Measurements from ENCODE around the gene RDH5.

RDH5 gene, protein sequence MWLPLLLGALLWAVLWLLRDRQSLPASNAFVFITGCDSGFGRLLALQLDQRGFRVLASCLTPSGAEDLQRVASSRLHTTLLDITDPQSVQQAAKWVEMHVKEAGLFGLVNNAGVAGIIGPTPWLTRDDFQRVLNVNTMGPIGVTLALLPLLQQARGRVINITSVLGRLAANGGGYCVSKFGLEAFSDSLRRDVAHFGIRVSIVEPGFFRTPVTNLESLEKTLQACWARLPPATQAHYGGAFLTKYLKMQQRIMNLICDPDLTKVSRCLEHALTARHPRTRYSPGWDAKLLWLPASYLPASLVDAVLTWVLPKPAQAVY
- total RNA-seq: 0.94 to 3.2 reads per million in 2 donors

GRCh38 chr12:55720071-55720564, at the start of gene RDH5:
Gene RDH5 (plus strand): TSS chr12:55720393. CDS start chr12:55721185, 792 bp downstream.
- DNase-seq: no peak

DNA sequence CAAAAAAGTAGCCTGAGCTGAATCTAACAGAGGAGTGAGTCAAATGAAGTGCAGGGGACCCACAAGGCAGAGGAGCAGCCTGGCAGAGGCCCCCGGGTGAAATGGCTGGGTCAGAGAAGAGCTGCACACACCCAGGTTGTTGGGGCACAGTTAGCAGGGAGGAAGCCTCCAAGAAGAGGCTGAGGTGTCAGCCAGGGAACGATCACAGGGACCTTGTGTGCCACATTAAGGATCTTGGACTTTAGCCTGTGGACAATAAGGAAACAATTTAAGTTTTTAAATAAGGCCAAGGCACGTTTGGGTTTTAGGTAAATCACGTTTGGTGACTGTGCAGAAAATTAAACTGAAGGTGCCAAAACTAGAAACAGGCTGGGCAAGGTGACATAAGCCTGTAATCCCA, 48.4 kb upstream of the RDH5 start:
- no peak for DNase-seq

DNA sequence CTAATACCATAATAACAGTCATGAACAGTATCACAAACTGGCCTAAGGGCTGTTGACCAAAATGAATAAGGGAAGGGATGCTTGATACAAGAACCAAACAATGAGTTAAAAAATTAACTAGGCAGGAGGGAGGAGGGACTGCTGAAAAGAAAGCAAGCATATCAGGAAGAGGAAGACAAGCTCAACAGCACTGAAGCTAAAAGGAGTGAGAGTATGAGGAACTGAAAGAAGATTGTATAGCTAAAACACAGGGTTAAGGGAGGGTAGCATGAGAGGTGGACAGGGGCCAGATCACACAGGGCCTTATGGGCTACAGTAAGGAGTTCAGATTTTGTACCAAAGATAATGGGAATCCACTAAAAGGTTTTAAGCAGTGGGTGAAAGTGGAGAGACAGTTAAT, 46.6 kb upstream of the RDH5 start:
- DNase-seq: no peak

- DNase-seq: no peak
Observed at GRCh38 chr12:55675666-55676065, 44.5 kb upstream of the RDH5 start.

- DNase-seq: no peak
Observed at GRCh38 chr12:55676707-55677106, 43.5 kb upstream of the RDH5 start.

- no peak for DNase-seq
Observed at GRCh38 chr12:55679691-55680090, 40.5 kb upstream of the RDH5 start.

DNA sequence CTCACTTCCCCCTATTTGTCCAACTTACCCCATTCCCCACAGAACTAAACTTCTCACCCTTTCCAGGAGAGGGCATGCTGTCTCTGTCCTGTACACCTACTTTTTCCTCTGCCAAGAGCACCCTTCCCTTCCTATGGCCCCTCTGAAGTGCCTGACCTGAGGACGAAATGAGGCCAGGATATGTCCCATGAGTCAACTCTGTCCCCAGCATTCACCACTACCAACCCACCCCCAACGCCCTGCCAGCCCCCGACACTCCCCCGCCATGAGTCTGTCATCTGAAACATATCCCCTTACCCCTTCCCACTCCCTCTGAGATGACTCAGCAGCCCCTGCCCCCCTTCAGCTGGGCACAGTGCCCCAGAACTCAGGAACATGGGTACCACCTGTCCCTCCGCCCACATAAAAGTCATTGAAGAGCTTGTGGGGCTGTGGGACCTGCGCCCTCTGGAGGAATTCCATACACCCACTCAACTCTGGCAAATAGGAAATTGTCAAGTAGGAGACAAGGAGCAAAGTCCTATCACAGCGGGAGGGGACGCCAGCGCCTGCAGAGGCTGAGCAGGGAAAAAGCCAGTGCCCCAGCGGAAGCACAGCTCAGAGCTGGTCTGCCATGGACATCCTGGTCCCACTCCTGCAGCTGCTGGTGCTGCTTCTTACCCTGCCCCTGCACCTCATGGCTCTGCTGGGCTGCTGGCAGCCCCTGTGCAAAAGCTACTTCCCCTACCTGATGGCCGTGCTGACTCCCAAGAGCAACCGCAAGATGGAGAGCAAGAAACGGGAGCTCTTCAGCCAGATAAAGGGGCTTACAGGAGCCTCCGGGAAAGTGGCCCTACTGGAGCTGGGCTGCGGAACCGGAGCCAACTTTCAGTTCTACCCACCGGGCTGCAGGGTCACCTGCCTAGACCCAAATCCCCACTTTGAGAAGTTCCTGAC, 38.8 kb upstream of the RDH5 start:
- DNase-seq: no peak

DNA sequence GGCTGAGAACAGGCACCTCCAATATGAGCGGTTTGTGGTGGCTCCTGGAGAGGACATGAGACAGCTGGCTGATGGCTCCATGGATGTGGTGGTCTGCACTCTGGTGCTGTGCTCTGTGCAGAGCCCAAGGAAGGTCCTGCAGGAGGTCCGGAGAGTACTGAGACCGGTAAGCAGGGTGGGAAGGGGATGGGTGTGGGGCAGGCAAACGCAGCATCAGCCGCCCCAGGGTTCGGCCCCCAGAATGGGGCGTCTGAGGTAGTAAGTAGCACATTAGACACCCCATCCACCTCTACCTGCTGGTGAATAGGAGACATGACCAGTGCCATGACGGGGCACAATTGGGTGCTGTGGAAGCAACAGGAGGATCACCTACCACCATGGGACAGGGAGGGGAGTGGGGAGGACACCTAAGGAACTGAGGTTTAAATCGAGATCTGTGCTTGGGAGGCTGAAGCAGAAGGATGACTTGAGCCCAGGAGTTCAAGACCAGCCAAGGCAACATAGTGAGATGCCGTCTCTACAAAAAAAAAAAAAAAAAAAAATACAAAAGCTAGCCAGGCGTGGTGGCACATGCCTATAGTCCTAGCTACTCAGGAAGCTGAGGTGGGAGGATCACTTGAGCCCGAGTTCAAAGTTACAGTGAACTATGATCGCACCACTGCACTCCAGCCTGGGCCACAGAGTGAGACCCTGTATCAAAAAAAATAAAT, 38.0 kb upstream of the RDH5 start:
- DNase-seq: no peak

DNA sequence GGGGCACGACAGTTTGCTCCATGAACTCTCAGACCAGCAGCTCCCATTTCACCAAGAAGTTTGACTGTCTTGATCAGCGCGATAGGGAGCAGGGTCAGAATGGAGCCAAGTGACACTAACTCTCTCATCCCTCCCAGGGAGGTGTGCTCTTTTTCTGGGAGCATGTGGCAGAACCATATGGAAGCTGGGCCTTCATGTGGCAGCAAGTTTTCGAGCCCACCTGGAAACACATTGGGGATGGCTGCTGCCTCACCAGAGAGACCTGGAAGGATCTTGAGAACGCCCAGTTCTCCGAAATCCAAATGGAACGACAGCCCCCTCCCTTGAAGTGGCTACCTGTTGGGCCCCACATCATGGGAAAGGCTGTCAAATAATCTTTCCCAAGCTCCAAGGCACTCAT, 36.5 kb upstream of the RDH5 start:
- no peak for DNase-seq

- DNase-seq: no peak
Observed at GRCh38 chr12:55684761-55685370, 35.3 kb upstream of the RDH5 start.

DNA sequence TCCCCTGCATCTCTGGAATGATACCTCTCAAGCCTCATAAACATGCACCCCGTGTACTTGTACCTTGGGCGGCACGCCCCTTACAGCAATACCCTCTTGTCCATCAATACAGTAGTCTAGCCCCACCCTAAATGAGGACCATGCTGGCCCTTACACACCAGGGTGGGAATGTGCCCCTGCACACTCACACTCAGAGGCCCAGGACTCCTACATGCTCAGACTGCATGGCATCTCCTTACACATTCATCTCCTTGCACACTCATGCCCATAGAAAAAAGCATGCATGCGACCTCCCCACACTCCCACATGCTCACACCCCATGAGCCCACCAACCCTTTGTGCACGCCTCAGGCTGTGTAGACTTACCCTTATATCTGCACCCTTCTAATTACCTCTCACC, 34.5 kb upstream of the RDH5 start:
- DNase-seq: no peak

GRCh38 chr12:55686366-55687010, 33.7 kb upstream of the RDH5 start:
- DNase-seq: no peak

DNA sequence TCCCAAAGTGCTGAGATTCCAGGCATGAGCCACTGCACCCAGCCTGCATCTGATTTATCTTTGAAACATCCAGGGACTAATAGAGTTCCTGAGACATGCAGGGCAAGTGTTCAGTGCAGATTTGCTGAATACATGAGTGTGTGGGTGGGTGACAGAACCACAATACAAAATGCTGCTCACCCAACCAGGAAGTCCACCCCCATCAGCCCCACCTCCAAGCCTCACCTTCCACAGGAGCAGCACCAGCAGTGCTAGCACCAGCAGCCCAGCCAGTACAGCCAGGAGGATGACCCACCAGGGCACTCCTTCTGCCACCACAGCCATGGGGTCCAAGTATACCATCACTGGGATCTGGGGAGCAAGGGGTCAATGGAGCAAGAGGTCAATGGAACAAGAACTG, 32.4 kb upstream of the RDH5 start:
- peak in 1 of 5 experiments; percentile 13 for DNase-seq

- no peak for DNase-seq
Observed at GRCh38 chr12:55688716-55689655, 31.2 kb upstream of the RDH5 start.

DNA sequence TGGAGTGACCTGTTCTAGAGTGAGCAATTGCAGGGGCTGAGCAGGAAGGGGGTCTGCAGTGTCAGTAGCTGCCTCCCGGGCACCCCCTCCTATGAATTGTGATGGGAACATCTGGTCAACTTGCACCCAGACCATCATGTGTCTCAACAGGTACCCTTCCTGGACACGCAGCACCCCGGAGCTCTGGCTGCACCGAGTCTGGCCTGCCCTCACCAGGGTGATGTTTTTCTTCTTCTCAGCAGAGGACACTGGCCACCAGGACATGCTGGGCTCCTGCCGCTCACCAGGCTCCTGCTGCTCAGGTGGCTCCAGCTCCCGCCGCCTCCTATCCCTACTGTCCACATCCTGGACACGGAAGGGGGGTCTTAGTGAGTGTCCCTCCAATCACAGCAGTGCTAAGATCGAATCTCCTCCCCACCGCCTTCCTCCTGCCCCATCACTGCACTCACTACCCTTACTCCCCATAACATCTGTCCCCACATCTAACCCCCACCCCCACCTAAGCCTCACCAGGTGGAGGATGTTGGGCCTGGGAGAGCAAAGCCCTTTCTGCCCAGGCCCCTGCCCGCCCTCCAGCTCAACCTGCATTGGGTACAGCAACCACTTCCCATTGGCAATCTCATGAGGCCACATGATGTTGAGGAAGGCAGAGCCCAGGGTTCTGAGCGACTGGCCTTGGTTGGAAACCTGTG, 27.4 kb upstream of the RDH5 start:
- no peak for DNase-seq

GRCh38 chr12:55693323-55694187, 26.6 kb upstream of the RDH5 start:
- no peak for DNase-seq

GRCh38 chr12:55694188-55694515, 26.0 kb upstream of the RDH5 start:
- DNase-seq: no peak

DNA sequence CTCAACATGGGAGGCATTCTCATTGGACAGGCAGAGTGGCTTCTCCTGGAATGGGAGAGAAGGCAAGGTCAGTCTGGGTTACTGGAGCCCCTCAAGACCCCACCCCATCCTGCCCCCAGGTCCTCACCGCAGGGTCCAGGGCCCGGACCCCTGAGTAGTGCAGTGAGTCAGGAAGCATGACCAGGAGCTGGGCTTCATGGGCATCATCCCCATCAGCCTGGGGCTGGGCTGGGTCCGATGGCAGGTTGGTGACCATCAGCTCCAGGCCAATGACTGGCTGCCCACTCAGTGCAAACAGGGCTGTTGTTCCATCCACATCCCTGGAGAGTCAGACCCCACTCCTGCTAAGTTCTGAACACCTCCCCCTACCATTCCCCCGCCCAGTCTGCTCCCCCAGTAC, 25.5 kb upstream of the RDH5 start:
- no peak for DNase-seq

DNA sequence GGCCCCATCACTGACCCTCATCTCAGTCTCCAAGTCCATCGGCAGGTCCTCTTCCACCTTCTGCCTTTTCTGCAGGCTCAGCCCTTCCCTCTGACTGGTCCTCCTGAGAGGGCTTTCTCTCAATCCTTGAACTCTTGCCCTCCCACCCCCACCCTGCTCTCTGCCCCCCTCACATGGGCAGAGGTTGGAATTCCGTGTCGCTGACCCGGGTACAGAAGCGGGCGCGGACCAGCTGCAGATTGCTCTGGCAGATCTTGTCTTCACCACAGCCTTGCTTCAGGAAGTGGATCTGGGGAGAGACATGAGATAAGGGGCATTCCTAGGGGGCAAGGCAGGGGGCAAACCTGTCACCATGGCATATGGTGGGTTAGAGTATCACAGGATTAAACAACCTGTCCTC, 24.8 kb upstream of the RDH5 start:
- no peak for DNase-seq

All from T-helper 2 cell (primary cell).